ENCODE data around the gene CSNK2B. TPM values are rescaled to one million over a fixed set of nuclear protein-coding genes. Genes with fewer than 3 reads are reported as not detected.

CSNK2B gene
- total and polyA plus RNA-seq, 9 of the 15 experiments (the other 6 are each of a cell fraction or from before 2014, with no cell fraction given): 120 to 1,126 (median 529) TPM

DNA sequence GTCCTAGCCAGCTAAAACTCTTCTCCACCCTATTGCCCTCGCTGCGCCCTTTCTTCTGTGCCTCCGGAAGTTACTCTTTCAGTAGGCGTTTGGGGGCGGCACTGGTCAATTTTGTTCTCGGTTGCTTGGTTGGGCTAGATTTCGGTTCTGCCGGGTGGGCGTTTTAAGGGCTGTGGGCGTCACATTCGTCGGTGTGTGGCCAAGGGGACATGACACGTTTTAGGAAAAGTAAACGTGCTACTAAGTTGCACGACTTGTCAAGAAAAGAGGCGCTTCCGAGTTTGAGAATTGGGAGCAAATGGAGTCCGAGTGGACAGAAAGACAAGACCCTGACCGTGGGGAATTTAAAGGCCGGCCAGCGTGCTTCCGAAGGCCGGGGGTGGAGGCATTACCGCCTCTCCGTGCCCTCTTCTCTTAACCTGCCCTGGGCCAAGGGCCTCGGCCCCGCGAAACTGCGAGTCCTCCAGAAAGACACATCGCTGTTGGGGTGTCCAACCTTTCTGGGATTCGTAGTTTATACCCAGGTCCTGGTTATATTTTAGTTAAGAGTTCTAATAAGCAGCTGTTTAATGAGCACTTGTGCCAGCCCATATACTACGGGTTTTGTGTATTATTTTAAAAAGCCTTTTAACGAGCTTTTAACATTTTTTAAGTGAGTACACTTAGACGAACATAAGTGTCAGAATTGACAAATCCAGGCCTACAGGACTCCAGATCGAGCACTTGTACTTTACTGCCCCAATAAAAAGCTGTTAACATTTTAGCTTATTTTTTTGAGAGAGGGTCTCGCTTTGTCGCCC, 12.8 kb upstream of the CSNK2B start (continued):
- TF ChIP-seq E2F3 (CRISPR knock-in tag; IDR thresholded peaks at IDR 0.05) (peak; percentile 79; the same call in 1 of the 2 replicates), ZNF212 (CRISPR knock-in tag; IDR thresholded peaks at IDR 0.05) (no peak), E2F6 (IDR thresholded peaks at IDR 0.05; ENCODE audit: borderline replicate concordance in 1 of 2, extremely low read depth in 1 of 2, insufficient read depth in 1 of 2, insufficient read length in 1 of 2, low read depth in 1 of 2, low read length in 1 of 2, poor library complexity in 1 of 2, severe bottlenecking in 1 of 2) (peak; percentile 29 to 70), NR2C1 (IDR thresholded peaks at IDR 0.05) (no peak), NR2C1 (tag; IDR thresholded peaks at IDR 0.05) (peak; percentile 90), CHD7 (IDR thresholded peaks at IDR 0.05; ENCODE audit: low read depth, low read length) (no peak), ELF1 (tag; IDR thresholded peaks at IDR 0.05) (no peak), DIDO1 (tag; IDR thresholded peaks at IDR 0.05; ENCODE audit: low read depth) (no peak), CBFA2T2 (conservative IDR thresholded peaks at IDR 0.05) (no peak), EHMT2 (IDR thresholded peaks at IDR 0.05) (peak; percentile 77), GTF2F1 (IDR thresholded peaks at IDR 0.05; ENCODE audit: low read depth, low read length) (peak; percentile 72), POLR2A (conservative IDR thresholded peaks at IDR 0.05) (peak; percentile 98), BMI1 (IDR thresholded peaks at IDR 0.05; ENCODE audit: low read length) (no peak), EGR1 (conservative IDR thresholded peaks at IDR 0.05) (peak; percentile 100)
- TF ChIP-seq, protein P1, sequence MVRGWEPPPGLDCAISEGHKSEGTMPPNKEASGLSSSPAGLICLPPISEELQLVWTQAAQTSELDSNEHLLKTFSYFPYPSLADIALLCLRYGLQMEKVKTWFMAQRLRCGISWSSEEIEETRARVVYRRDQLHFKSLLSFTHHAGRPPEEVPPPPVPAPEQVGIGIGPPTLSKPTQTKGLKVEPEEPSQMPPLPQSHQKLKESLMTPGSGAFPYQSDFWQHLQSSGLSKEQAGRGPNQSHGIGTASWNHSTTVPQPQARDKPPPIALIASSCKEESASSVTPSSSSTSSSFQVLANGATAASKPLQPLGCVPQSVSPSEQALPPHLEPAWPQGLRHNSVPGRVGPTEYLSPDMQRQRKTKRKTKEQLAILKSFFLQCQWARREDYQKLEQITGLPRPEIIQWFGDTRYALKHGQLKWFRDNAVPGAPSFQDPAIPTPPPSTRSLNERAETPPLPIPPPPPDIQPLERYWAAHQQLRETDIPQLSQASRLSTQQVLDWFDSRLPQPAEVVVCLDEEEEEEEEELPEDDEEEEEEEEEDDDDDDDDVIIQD (CRISPR knock-in tag; IDR thresholded peaks at IDR 0.05): no peak
